Measurements from ENCODE around the gene COG5.
"Not testable (repeated sequence)": the region's sequence is repeated elsewhere in the genome, so short reads cannot be mapped to it uniquely, and the experiment has no call there.

The COG5 gene

DNA sequence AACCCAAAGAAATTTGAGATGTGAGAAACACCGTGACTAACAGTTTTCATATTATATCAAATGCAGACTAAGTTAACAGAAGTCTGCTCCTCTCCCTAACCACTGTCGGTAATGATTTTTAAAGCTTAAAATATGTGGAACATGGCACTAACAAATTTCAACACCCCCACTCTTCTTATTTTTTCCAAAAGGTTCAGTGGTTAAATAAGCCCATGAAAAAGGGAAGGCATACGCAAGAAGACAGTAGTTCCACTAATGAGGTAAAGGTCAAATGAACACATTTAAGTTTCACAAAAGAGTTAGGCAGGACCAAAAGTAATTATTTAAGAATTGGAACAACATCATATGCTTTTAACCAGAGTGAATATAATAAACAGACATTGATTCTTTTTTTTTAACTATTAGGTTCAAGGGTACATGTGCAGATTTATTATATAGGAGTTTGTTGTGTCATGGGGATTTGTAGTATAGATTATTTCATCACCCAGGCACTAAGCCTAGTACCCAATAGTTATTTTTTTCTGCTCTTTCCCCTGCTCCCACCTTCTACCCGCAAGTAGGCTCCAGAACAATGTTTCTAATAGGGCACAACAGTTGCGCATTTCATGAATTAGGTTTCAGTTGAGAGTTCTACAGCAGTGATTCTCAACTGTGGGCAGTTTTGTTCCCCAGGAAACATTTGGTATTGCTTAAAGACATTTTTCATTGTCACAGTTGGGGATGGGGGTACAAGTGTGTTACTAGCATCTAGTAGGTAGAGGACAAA, 315.0 kb downstream of the COG5 start:
- H3K27ac ChIP-seq (ENCODE audit: low read depth, low read length): no peak overlapping the region
- no peaks in the 10 kb centered on the region for H3K4me1 ChIP-seq (ENCODE audit: control insufficient read depth in 1 of 2, insufficient read depth in 2 of 2, low read length in 2 of 2)
- no peak overlapping the region for H3K4me3 ChIP-seq (ENCODE audit: low read depth in 1 of 2, low read length in 2 of 2)
- H3K27me3 ChIP-seq (ENCODE audit: control insufficient read depth in 1 of 2, insufficient read depth in 2 of 2, low read length in 2 of 2): no peaks in the 10 kb centered on the region
- H3K9me3 ChIP-seq (ENCODE audit: control insufficient read depth in 1 of 2, low read length in 2 of 2): no peaks in the 10 kb centered on the region
- peaks cover 0 to 15% of the 10 kb centered on the region in 2 donors for H3K36me3 ChIP-seq (ENCODE audit: control insufficient read depth in 1 of 2, insufficient read depth in 2 of 2, low read length in 2 of 2)
- no peak overlapping the region for H3K9ac ChIP-seq (ENCODE audit: low read depth in 1 of 2, low read length in 2 of 2)

DNA sequence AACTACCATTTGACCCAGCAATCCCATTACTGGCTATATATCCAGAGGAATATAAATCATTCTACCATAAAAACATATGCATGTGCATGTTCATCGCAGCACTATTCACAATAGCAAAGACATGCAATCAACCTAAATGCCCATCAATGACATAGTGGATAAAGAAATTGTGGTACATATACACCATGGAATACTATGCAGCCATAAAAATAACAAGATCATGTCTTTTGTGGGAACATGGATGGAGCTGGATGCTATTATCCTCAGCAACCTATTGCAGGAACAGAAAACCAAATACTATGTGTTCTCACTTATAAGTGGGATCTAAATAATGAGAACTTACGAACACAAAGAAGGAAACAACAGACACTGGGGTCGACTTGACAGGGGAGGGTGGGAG, 316.9 kb downstream of the COG5 start:
- not testable (repeated sequence) for H3K4me1 ChIP-seq (ENCODE audit: control insufficient read depth in 1 of 2, insufficient read depth in 2 of 2, low read length in 2 of 2); H3K4me3 ChIP-seq (ENCODE audit: low read depth in 1 of 2, low read length in 2 of 2); H3K9me3 ChIP-seq (ENCODE audit: control insufficient read depth in 1 of 2, low read length in 2 of 2); H3K9ac ChIP-seq (ENCODE audit: low read depth in 1 of 2, low read length in 2 of 2); H3K27ac ChIP-seq (ENCODE audit: low read depth, low read length); H3K27me3 ChIP-seq (ENCODE audit: control insufficient read depth in 1 of 2, insufficient read depth in 2 of 2, low read length in 2 of 2)
- H3K36me3 ChIP-seq (ENCODE audit: control insufficient read depth in 1 of 2, insufficient read depth in 2 of 2, low read length in 2 of 2): peaks cover 0 to 19% of the 10 kb centered on the region in 2 donors

DNA sequence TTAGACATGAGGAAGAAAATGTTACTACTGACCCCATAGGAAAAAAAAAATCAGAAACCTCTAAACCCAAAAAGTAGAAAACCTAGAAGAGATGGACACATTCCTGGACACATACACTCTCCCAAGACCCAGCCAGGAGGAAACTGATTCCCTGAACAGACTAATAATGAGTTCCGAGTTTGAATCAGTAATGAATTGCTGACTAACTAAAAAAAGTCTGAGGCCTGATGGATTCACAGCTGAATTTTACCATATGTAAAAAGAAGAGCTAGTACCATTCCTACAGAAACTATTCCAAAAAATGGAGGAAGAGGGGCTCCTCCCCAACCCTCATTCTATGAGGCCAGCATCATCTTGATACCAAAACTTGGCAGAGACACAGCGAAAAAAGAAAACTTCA, 319.1 kb downstream of the COG5 start:
- Histone ChIP-seq H3K27ac (ENCODE audit: low read depth, low read length) (no peak overlapping the region), H3K9ac (ENCODE audit: low read depth in 1 of 2, low read length in 2 of 2) (no peak overlapping the region), H3K9me3 (ENCODE audit: control insufficient read depth in 1 of 2, low read length in 2 of 2) (no peaks in the 10 kb centered on the region), H3K27me3 (ENCODE audit: control insufficient read depth in 1 of 2, insufficient read depth in 2 of 2, low read length in 2 of 2) (no peaks in the 10 kb centered on the region), H3K36me3 (ENCODE audit: control insufficient read depth in 1 of 2, insufficient read depth in 2 of 2, low read length in 2 of 2) (peaks cover 0 to 19% of the 10 kb centered on the region in 2 donors), H3K4me3 (ENCODE audit: low read depth in 1 of 2, low read length in 2 of 2) (no peak overlapping the region), H3K4me1 (ENCODE audit: control insufficient read depth in 1 of 2, insufficient read depth in 2 of 2, low read length in 2 of 2) (no peaks in the 10 kb centered on the region)

DNA sequence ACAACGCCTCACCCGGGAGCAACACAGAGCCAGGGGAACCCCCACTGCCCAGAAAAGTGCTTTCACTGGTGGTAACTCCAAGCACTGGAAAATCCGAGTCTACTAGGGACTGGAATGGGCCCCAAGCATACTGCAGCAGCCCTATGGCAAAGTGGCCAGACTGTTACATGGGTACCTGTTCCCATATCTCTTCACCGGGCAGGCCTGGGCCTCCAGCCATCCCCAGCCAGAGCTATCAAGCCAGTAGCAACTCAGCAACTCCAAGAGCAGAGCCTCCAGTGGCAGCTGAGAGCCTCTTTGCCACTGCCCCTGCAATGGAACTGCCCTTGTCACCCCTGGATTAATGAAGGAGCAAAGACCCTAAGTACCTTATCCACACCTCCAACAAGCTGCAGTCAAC, 321.5 kb downstream of the COG5 start:
- Histone ChIP-seq H3K9me3 (ENCODE audit: control insufficient read depth in 1 of 2, low read length in 2 of 2) (no peaks in the 10 kb centered on the region), H3K36me3 (ENCODE audit: control insufficient read depth in 1 of 2, insufficient read depth in 2 of 2, low read length in 2 of 2) (peaks cover 0 to 17% of the 10 kb centered on the region in 2 donors), H3K27me3 (ENCODE audit: control insufficient read depth in 1 of 2, insufficient read depth in 2 of 2, low read length in 2 of 2) (no peaks in the 10 kb centered on the region), H3K4me3 (ENCODE audit: low read depth in 1 of 2, low read length in 2 of 2) (no peak overlapping the region), H3K9ac (ENCODE audit: low read depth in 1 of 2, low read length in 2 of 2) (no peak overlapping the region), H3K27ac (ENCODE audit: low read depth, low read length) (no peak overlapping the region), H3K4me1 (ENCODE audit: control insufficient read depth in 1 of 2, insufficient read depth in 2 of 2, low read length in 2 of 2) (no peaks in the 10 kb centered on the region)

DNA sequence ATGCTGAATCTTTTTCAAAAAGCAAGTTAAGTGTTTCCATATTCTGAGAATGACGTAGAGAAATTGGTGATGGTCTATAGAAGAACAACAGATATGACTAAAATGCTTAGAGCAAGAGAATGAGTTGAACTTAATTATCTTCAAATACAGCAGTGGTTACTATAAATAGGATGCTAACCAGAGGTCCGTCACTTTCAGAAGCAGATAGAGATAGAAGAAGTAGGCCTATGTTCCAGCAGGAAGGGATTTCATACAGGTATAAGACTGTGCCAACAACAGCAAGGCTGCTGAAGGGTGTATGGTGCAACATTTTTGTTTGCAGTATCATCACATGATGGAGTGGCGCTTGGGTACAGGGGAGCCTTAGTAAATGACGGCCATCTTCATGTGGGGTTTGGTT, 326.3 kb downstream of the COG5 start:
- H3K27ac ChIP-seq (ENCODE audit: low read depth, low read length): no peak overlapping the region
- no peak overlapping the region for H3K4me3 ChIP-seq (ENCODE audit: low read depth in 1 of 2, low read length in 2 of 2)
- no peaks in the 10 kb centered on the region for H3K9me3 ChIP-seq (ENCODE audit: control insufficient read depth in 1 of 2, low read length in 2 of 2)
- H3K4me1 ChIP-seq (ENCODE audit: control insufficient read depth in 1 of 2, insufficient read depth in 2 of 2, low read length in 2 of 2): no peaks in the 10 kb centered on the region
- no peak overlapping the region for H3K9ac ChIP-seq (ENCODE audit: low read depth in 1 of 2, low read length in 2 of 2)
- H3K27me3 ChIP-seq (ENCODE audit: control insufficient read depth in 1 of 2, insufficient read depth in 2 of 2, low read length in 2 of 2): no peaks in the 10 kb centered on the region
- peaks cover 0 to 16% of the 10 kb centered on the region in 2 donors for H3K36me3 ChIP-seq (ENCODE audit: control insufficient read depth in 1 of 2, insufficient read depth in 2 of 2, low read length in 2 of 2)

DNA sequence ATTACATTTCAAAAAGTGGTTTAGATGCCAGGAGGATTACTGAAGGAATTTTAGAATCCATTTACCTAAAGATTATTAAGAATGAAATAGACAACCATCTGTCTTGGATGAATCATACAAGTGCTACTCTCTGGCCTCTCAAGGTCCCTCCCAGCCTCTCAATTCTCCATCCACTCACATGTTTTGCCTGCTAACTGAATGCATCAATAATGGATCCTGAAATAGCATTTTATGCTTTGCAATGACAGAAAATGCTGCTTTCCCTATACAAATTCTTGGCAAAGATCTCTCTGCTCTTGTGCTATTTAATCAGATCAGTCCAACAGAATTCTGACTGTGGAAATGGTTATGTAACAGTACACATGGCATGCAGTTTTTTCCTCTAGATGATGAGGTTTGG, 326.9 kb downstream of the COG5 start:
- no peak overlapping the region for H3K27ac ChIP-seq (ENCODE audit: low read depth, low read length)
- H3K9me3 ChIP-seq (ENCODE audit: control insufficient read depth in 1 of 2, low read length in 2 of 2): no peaks in the 10 kb centered on the region
- H3K9ac ChIP-seq (ENCODE audit: low read depth in 1 of 2, low read length in 2 of 2): no peak overlapping the region
- no peaks in the 10 kb centered on the region for H3K4me1 ChIP-seq (ENCODE audit: control insufficient read depth in 1 of 2, insufficient read depth in 2 of 2, low read length in 2 of 2)
- H3K36me3 ChIP-seq (ENCODE audit: control insufficient read depth in 1 of 2, insufficient read depth in 2 of 2, low read length in 2 of 2): peaks cover 0 to 13% of the 10 kb centered on the region in 2 donors
- no peaks in the 10 kb centered on the region for H3K27me3 ChIP-seq (ENCODE audit: control insufficient read depth in 1 of 2, insufficient read depth in 2 of 2, low read length in 2 of 2)
- no peak overlapping the region for H3K4me3 ChIP-seq (ENCODE audit: low read depth in 1 of 2, low read length in 2 of 2)

DNA sequence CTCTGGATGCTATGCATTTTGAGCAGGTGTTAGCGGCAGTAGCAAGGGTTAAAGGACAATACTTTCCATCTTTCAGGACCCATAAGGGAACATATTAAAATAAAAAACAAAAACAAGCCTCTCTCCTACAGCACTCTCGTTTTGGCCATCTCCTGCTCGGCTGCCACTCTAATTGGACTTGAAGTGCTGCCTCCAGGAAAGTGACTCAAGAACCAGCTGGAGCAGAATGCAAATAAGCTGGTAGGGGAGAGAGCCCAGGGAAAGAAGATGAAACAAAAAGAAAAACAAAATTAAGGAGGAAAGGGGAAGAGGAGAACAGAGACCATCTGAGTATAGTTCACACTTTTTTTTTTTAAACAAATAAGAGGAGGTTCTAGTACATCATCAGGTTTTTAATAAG, 329.3 kb downstream of the COG5 start:
- Histone ChIP-seq H3K4me1 (ENCODE audit: control insufficient read depth in 1 of 2, insufficient read depth in 2 of 2, low read length in 2 of 2) (no peaks in the 10 kb centered on the region), H3K36me3 (ENCODE audit: control insufficient read depth in 1 of 2, insufficient read depth in 2 of 2, low read length in 2 of 2) (peaks cover 0 to 17% of the 10 kb centered on the region in 2 donors), H3K27me3 (ENCODE audit: control insufficient read depth in 1 of 2, insufficient read depth in 2 of 2, low read length in 2 of 2) (no peaks in the 10 kb centered on the region), H3K4me3 (ENCODE audit: low read depth in 1 of 2, low read length in 2 of 2) (no peak overlapping the region), H3K27ac (ENCODE audit: low read depth, low read length) (no peak overlapping the region), H3K9ac (ENCODE audit: low read depth in 1 of 2, low read length in 2 of 2) (no peak overlapping the region), H3K9me3 (ENCODE audit: control insufficient read depth in 1 of 2, low read length in 2 of 2) (no peaks in the 10 kb centered on the region)

DNA sequence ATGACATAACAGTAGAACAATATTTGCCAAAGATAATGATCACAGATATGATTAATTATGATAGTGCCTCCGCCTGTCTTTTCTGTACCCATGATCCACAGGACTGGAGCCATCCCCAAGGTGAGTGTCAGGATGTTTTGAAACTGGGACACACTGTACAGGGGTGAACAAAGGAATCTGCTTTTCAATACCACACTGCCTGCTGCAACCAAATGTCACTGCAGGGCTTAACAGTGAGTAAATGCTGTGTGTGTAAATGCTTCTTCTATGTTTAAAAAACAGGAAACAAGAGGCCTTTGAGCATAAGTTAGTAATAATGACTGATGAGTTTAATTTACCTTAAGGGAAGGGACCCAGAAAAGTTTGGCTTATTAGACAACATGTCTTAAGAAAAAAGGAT, 329.7 kb downstream of the COG5 start:
- H3K9ac ChIP-seq (ENCODE audit: low read depth in 1 of 2, low read length in 2 of 2): no peak overlapping the region
- H3K27me3 ChIP-seq (ENCODE audit: control insufficient read depth in 1 of 2, insufficient read depth in 2 of 2, low read length in 2 of 2): no peaks in the 10 kb centered on the region
- no peak overlapping the region for H3K4me3 ChIP-seq (ENCODE audit: low read depth in 1 of 2, low read length in 2 of 2)
- H3K4me1 ChIP-seq (ENCODE audit: control insufficient read depth in 1 of 2, insufficient read depth in 2 of 2, low read length in 2 of 2): no peaks in the 10 kb centered on the region
- peaks cover 0 to 17% of the 10 kb centered on the region in 2 donors for H3K36me3 ChIP-seq (ENCODE audit: control insufficient read depth in 1 of 2, insufficient read depth in 2 of 2, low read length in 2 of 2)
- no peak overlapping the region for H3K27ac ChIP-seq (ENCODE audit: low read depth, low read length)
- H3K9me3 ChIP-seq (ENCODE audit: control insufficient read depth in 1 of 2, low read length in 2 of 2): no peaks in the 10 kb centered on the region

DNA sequence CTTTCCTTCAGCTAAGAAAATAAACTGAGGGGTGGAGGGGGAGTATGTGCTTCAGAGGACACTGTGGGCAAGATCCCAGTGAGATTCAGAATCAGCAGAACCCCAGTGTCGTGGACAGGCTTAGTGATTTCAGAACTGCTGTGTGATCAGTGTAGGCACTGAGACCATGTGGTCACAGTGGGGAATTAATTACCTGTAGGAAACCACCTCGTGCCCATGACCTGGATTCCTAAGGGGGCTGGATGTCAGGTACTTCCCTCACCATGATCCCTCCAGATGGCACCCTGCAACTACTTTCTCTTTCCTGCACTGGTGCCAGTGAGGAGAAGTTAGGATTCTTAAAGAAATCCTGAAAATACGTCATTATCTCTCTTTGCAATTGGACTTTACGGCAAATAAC, 330.5 kb downstream of the COG5 start:
- Histone ChIP-seq H3K9ac (ENCODE audit: low read depth in 1 of 2, low read length in 2 of 2) (no peak overlapping the region), H3K4me3 (ENCODE audit: low read depth in 1 of 2, low read length in 2 of 2) (no peak overlapping the region), H3K27ac (ENCODE audit: low read depth, low read length) (no peak overlapping the region), H3K4me1 (ENCODE audit: control insufficient read depth in 1 of 2, insufficient read depth in 2 of 2, low read length in 2 of 2) (no peaks in the 10 kb centered on the region), H3K36me3 (ENCODE audit: control insufficient read depth in 1 of 2, insufficient read depth in 2 of 2, low read length in 2 of 2) (peaks cover 0 to 17% of the 10 kb centered on the region in 2 donors), H3K27me3 (ENCODE audit: control insufficient read depth in 1 of 2, insufficient read depth in 2 of 2, low read length in 2 of 2) (no peaks in the 10 kb centered on the region), H3K9me3 (ENCODE audit: control insufficient read depth in 1 of 2, low read length in 2 of 2) (no peaks in the 10 kb centered on the region)

DNA sequence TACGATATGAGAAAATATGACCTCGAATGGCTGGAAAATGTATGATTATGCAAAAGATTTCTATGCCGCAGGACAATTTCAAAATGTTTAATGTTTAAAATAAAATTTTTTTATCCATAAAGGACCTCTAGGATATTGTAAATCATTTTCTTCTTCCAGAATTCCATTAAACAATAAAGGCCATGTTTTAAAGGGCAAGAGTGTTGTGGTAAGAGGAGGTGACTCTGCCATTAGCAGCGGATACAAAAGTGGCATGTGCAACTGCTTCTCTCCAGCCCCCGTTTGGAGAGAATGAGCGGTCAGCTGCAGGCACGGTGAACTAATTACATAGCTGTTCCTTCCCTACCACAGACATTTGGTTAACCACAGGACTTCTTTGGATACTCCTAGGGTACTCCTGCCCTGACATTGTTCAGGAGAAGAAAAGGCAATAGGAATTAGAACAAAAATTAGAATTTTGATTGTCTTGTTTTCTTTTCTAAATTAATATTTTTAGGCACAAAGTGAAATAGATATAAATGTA, 331.1 kb downstream of the COG5 start:
- H3K4me1 ChIP-seq (ENCODE audit: control insufficient read depth in 1 of 2, insufficient read depth in 2 of 2, low read length in 2 of 2): no peaks in the 10 kb centered on the region
- H3K27me3 ChIP-seq (ENCODE audit: control insufficient read depth in 1 of 2, insufficient read depth in 2 of 2, low read length in 2 of 2): no peaks in the 10 kb centered on the region
- peaks cover 0 to 17% of the 10 kb centered on the region in 2 donors for H3K36me3 ChIP-seq (ENCODE audit: control insufficient read depth in 1 of 2, insufficient read depth in 2 of 2, low read length in 2 of 2)
- H3K9me3 ChIP-seq (ENCODE audit: control insufficient read depth in 1 of 2, low read length in 2 of 2): no peaks in the 10 kb centered on the region
- H3K27ac ChIP-seq (ENCODE audit: low read depth, low read length): no peak overlapping the region
- no peak overlapping the region for H3K9ac ChIP-seq (ENCODE audit: low read depth in 1 of 2, low read length in 2 of 2)
- H3K4me3 ChIP-seq (ENCODE audit: low read depth in 1 of 2, low read length in 2 of 2): no peak overlapping the region

All from duodenal mucosa (tissue), 2 donors.